Activated T-cell treated with anti-CD3 and anti-CD28 coated beads, Interleukin-2, amount 50 U/mL, for 1 hour (primary cell): ENCODE data around the gene TUBB.

Experiments used
- DNase-seq: peaks from one replicate; pipeline ENCODE4 v3.0.0-alpha.2; 2020

The TUBB gene

DNA sequence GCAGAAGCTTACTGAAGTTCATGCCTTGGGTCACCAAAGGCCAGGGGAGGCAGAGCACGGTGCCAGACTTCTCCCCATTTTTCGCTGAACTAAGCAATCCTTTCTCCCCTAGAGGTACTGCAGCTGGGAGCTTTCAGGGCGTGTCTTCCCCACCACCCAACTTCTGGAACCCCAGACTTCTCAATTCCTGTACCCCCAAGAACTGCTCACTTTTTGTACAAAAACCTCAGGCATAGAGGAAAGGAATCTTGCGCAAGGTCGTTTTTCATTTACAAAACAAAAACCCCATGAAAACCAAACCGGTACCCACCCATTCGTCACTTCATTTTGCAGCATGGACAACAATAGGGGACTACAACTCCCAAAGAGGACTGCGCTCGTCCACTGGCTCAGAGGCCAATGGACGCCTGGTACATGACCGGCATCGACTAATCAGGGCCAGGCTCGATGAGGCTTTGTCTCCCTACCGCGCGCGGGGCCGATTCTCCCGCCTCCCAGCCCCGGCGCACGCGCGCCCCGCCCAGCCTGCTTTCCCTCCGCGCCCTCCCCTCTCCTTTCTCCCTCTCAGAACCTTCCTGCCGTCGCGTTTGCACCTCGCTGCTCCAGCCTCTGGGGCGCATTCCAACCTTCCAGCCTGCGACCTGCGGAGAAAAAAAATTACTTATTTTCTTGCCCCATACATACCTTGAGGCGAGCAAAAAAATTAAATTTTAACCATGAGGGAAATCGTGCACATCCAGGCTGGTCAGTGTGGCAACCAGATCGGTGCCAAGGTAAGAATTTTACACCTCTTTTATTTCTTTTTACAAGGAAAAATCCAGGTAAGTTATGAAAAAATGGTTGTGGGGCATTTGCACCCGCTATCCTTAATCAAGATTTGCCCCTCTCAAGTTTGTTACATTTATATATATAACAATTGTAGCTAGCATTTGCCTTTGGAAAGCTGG is at the start of gene TUBB:
Gene TUBB, plus strand, starts transcription at position 562 of the 947 bp plus-strand sequence. Its CDS starts 155 bp downstream, at position 717.
- peak; percentile 93 for DNase-seq

GRCh38 chr6:30670760-30671527 is 49.2 kb upstream of the TUBB start:
- no peak for DNase-seq

- DNase-seq, result peak; percentile 88
These were observed 47.5 kb upstream of the TUBB start, which contains the start of gene DHX16 for GRCh38 chr6:30672445-30673253. DHX16 (minus strand) TSS chr6:30673006; CDS start chr6:30672841, 165 bp downstream.

- no peak for DNase-seq
These were observed 43.4 kb upstream of the TUBB start for GRCh38 chr6:30676660-30677285.

DNA sequence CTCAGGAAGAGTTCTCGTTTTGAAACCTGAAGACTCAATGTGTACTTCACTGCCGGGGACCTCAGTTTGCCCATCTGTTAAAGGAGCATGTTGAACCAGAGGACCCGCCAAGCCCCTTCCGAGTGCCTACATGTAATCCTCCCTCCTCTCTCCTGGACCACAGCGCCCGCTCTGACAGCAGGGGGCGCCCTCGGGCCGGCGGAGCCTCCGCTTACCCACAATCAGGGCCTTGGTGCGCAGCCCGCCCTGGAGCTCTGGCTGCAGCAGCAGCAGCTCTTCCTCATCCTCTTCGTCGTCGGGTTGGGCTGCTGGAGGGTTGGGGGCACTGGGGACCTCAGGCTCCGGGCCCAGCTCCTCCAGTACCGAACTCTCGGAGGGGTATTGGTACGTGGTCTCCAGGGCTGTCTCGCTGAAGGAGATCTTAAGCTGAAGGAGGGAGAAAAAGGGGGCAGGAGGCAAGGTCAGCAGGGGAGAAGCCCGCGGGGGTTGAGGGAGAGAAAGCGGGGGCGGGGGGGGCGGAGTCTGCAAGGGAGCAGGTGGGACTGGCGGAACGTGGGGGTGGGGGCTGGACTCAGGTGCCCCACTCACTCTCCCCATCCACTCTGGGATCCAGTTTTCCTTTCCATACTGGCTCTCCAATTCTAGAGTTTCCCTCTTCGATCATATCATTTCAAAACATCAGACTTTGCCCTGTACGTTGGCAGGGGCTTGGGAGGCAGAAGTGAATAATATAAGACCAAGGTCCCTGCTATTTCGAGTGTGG is 41.0 kb upstream of the TUBB start:
- peak; percentile 96 for DNase-seq

DNA sequence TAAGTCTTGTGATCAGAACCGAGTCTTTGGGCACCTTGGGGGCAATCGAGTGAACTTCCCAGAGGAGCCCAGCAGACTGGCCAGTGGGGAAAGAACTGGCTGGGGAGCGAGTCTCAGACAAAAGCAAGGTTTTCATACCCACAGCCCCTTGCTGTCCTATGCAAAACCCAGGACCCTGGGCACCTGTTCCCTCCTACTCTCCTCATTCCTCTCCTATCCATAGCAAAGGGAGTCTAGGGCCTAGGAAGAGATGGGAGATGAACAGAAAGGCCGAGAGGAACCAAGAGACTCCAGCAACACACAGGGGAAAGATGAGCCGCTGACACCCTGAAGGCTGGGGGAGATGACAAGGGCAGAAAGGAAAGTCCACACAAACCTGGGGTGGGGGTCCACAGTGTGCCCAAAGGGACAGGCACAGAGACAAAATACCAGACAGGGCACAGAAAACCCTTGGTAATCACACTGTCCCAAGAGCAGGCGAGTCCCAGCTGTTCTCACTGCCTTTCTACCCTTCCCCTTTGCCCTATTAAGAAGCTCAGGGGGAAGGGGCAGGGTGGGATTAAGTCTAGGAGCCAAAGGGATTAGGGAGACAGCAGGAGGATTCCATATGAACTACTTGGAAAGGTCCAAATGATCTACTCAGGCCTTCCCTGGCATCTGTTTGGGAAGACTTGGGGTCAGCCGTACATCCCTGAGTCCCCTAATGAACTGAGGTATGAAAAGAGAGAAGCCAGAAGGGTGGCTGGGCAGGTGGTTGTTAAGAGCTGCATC is 40.2 kb upstream of the TUBB start:
- no peak for DNase-seq

GRCh38 chr6:30681766-30682142 is 38.4 kb upstream of the TUBB start:
- peak; percentile 38 for DNase-seq

DNA sequence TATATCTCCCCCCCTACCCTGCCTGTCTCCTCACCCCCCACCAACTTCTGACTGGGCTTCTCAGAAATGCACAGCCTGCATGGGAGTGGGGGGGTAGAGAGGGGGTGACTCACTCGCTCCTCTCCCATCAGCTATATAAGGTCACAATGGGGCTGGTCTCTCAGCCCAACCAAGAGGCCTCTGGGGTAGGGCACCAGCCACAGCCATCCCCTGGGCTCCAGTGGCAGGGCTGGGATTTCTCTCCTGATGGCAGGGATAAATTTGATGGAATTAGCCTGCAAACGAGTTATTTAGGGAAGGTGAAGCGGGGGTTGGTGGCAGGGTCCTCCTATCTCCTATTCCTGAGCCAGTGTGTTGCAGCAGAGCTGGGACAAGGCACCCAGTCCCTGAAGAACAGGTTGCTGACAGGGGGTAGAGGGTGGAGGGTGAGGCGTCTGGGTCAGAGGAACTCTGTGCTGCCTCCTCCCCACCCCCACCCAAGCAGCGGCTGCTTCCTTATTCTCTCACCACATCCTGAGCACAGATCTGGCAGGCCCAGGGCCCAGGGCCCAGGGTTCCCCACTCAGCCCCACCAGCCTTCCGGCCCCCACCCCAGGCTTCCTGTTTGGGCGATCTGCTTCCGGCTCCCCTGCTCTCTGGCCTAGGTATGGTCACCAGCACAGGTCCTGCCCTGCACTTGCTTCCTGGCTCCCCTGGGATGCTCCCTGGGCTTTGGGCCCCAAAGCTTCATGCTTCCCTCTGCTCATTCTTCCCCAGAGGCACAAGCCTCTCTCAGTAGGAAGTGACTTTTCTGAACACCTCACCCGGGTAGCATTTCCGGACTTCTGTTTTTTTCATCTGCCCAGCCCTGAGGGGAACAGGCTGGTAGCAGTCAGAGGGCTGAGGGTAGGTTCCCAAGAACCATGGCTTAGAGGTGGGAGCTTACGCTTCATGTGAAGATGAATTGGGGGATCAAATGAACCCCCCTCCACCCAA is 37.7 kb upstream of the TUBB start:
- peak; percentile 82 for DNase-seq

DNA sequence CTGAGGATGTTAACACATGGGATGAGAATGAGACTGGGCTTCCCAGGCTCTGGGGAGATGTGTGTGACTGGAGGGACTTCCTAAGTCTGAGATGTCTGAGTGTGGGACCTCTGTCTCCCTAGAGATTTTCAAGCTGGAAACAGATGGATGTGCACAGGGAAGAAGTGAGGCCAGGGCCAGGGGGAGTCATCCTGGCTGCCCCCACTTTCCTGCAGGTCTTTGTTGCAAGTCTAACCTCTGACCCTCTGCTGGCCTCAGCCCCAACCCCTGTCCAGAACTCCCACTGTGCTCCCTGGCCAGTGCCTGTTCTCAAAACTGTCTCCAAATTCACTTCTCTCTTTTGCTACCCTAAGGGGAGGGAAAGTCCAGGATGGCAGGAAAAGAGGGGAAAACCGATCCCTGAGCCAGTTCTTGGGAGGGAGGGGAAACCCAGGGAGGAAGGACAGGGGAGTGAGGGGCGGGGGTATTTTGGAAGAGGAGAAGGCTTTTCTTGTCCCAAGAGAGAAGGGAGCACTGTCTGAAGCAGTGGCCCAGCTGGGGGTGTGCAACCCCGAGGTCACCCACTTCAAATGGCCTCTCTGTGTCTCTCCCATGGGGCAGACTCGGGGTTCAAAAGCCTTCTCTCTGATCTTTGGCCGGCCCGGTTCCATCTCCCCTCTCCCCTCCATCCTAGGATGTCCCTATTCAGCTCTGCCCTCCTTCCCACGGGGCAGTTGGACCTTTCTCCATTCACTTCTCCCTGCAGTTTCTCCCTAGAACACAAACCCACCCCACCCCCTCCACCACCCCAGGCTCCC is 36.8 kb upstream of the TUBB start:
- DNase-seq, result no peak

DNA sequence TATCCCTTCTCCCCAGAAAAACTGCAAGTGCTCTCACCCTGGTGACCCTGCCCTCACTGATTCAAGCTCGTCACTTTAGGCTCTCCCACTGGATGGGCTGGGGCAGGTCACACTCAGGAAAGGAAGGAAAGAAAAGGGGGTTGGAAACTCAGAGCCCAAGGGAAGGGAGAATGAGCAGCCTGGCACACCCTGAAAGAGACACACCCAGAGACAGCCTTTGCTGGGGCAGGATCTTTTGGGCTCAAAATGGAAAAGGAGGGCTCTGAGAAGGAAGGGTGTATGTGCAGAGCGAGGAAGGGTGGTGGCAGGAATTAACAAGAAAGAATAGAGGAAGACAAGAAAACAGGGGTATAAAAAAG is 36.2 kb upstream of the TUBB start:
- DNase-seq, result no peak

DNA sequence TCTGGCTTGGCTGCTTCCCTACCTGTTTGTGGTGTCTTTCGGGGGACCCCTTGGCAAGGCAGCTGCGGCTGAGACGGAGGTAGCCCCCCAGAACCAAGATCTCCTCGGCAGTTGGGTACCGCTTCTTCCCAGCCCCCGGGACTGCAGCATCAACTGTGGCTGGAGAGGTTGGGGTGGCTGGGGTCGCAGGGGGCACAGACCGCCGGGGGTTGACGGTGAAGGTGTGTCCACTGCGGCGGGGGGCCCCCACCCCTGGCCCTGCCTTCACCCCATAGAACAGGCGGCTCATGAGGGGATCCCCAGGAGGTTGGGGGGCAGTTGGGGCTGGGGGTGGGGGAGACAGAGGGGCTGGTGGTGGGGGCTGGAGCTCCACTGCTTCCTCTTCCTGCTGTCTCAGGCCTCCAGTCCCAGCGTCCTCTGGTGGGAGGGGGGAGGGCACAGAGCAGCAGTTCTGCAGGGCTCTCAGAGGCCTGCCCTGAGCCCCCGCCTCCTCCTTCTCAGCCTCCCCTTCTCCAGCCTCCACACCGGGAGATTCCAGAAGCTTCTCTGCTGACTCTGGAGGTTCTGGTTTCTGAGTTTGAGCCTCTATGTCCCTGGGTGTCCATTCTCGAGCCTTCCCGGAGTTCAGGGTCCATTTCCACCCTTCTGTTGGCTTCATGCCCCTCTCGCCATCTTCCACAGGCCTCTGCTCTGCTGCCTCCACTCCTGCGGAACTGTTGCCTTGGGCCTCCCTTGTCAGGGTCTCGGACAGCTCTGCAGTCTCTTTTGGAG is 35.6 kb upstream of the TUBB start:
- DNase-seq, result peak; percentile 56

GRCh38 chr6:30685157-30686008 is 34.8 kb upstream of the TUBB start:
- peak; percentile 44 for DNase-seq

DNA sequence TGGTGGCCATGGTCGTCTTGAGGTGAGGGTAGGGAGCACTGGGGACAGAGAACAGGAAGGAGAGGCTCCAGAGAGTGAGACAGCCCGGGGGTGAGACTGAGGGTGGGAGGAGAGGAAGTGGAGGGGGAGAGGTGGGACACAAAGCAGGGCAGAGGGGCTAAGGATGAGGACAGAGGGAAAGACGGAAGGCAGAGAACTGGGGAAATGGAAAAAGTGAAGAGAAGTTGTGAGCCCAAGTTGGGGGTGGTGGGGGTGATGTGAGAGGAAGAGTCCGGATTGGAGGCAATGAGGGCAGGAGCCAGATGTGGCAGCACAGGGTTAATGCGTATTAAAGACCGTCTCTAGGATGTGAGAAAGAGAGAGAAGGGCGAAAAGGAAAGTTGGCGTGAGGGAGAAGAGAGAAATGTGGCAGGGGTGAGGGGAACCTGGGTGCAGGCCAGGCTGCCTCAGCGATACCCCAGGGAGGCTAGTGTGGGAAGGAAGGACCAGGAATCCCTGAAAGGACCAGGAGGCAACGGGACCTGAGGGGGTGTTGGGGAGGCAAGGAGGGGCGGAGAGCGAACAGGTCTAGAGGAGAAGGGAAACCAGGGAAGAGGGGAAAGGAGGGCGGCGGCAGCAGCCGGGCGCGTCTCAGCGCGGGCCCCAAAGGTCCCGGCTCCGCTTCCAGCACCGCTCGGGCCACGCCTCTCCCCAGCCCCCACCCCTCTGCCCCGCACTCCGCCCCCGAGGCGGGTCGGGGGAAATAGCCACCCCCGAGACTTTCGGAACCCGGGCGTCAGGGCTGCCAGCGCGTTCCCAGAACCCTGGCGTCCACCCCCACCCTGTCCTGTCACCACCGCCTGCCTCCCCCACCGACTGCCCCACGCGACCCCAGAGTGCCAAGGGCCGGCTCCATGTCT is 33.9 kb upstream of the TUBB start, which contains the start of gene PPP1R18:
Gene PPP1R18, minus strand, starts transcription at position 637 of the 899 bp plus-strand sequence. Its CDS starts 627 bp downstream, at position 10.
- peak; percentile 85 for DNase-seq

GRCh38 chr6:30686908-30687658 is 33.1 kb upstream of the TUBB start:
- DNase-seq, result peak; percentile 75
